H1 (cell line): ENCODE data around the gene PCDH18. TPM values are rescaled to one million over a fixed set of nuclear protein-coding genes. Genes with fewer than 3 reads are reported as not detected.

ENCODE experiments used
- CTCF ChIA-PET: fragments of 300-600 bp; sonication (Branson Sonifier 250); formaldehyde crosslinking; loops from one replicate; lab custom pipeline; 2021; ENCODE audit not compliant: partially characterized antibody; lab: Charles Lee
- POLR2A ChIA-PET: fragments of 300-600 bp; sonication (Branson Sonifier 250); formaldehyde crosslinking; loops from one replicate; lab custom pipeline; 2021; ENCODE audit warnings: inconsistent platforms; ENCODE audit not compliant: partially characterized antibody; lab: Charles Lee
- DNase-seq, 2 experiments: peaks; one replicate each; pipeline versions ENCODE4 v3.0.0 to v3.0.0-alpha.2; 2010 to 2022; ENCODE audit warnings: low spot score in 2 of 2, low read depth in 1 of 2, mixed read lengths in 1 of 2
- FAIRE-seq: peaks from 2 replicates; lab custom pipeline; 2011; peaks lifted over from hg19 to GRCh38; lab: Jason Lieb, UNC
- H2AFZ ChIP-seq: 2 replicates; pipeline ENCODE4 v1.8.1; 2012; ENCODE audit warnings: low read length, inconsistent platforms
- H2AK5ac ChIP-seq: 2 replicates; pipeline ENCODE4 v1.6.1; 2013; ENCODE audit warnings: low read depth, low read length
- H2BK120ac ChIP-seq: replicated peaks from 2 replicates; pipeline ENCODE3; 2013; ENCODE audit warnings: low read depth, low read length, inconsistent platforms
- H2BK12ac ChIP-seq: 2 replicates; pipeline ENCODE4 v1.6.1; 2013; ENCODE audit warnings: low read depth, low read length
- H2BK15ac ChIP-seq: 2 replicates; pipeline ENCODE4 v1.6.1; 2013; ENCODE audit warnings: low read length
- H2BK20ac ChIP-seq: 2 replicates; pipeline ENCODE4 v1.6.1; 2013; ENCODE audit warnings: low read length
- H2BK5ac ChIP-seq: 2 replicates; pipeline ENCODE4 v1.6.1; 2013; ENCODE audit warnings: low read depth, low read length
- H3K14ac ChIP-seq: 2 replicates; pipeline ENCODE4 v1.6.1; 2013; ENCODE audit warnings: inconsistent platforms; ENCODE audit not compliant: insufficient read length
- H3K18ac ChIP-seq: 2 replicates; pipeline ENCODE4 v1.6.1; 2013; ENCODE audit warnings: low read length; ENCODE audit errors: extremely low read depth
- H3K23ac ChIP-seq: 2 replicates; pipeline ENCODE4 v1.6.1; 2013; ENCODE audit warnings: inconsistent platforms; ENCODE audit not compliant: insufficient read length
- H3K23me2 ChIP-seq: 2 replicates; pipeline ENCODE4 v1.6.1; 2013; ENCODE audit warnings: low read depth, low read length
- H3K27ac ChIP-seq: 2 replicates; pipeline ENCODE4 v1.6.1; 2011; ENCODE audit warnings: low read depth, low read length, inconsistent platforms
- H3K27me3 ChIP-seq, 4 experiments: replicated peaks in 1 of 4; 1 replicate in 1 of 4; 2 replicates in 3 of 4; pipeline versions ENCODE4 v1.6.1 to v1.8.1; 2011 to 2013; ENCODE audit warnings: low read length in 3 of 4, mild to moderate bottlenecking in 3 of 4, inconsistent platforms in 2 of 4, mixed read lengths in 2 of 4, moderate library complexity in 1 of 4; ENCODE audit not compliant: control insufficient read depth in 3 of 4, insufficient read depth in 3 of 4; ENCODE audit errors: extremely low read depth in 1 of 4
- H3K36me3 ChIP-seq, 4 experiments: 2 replicates each; pipeline versions ENCODE4 v1.6.1 to v1.8.1; 2011 to 2013; ENCODE audit warnings: mild to moderate bottlenecking in 4 of 4, low read length in 3 of 4, moderate library complexity in 2 of 4, control low read depth in 1 of 4, inconsistent platforms in 1 of 4; ENCODE audit not compliant: insufficient read depth in 4 of 4, control insufficient read depth in 2 of 4
- H3K4ac ChIP-seq: replicated peaks from 2 replicates; pipeline ENCODE3; 2013; ENCODE audit warnings: low read length, low read depth, mixed read lengths, inconsistent platforms; ENCODE audit not compliant: insufficient read length
- H3K4me1 ChIP-seq, 4 experiments: replicated peaks in 1 of 4; 1 replicate in 1 of 4; 2 replicates in 3 of 4; pipeline versions ENCODE4 v1.6.1 to v1.8.1; 2011 to 2013; ENCODE audit warnings: low read length in 3 of 4, inconsistent platforms in 2 of 4, mixed read lengths in 1 of 4; ENCODE audit not compliant: insufficient read depth in 4 of 4, control insufficient read depth in 3 of 4
- H3K4me2 ChIP-seq, 2 experiments: 2 replicates each; pipeline versions ENCODE4 v1.6.1 to v1.8.1; 2011 to 2013; ENCODE audit warnings: low read depth in 2 of 2, low read length in 2 of 2, control low read depth in 1 of 2, inconsistent platforms in 1 of 2, mild to moderate bottlenecking in 1 of 2; ENCODE audit not compliant: insufficient read depth in 1 of 2
- H3K4me3 ChIP-seq, 4 experiments: fragments of 200-600, 300-600 bp in 1 of 4; sonication (generic), shearing (Covaris generic), sonication (Bioruptor Twin) in 1 of 4; 2 replicates each; pipeline versions ENCODE4 v1.5.1 to v1.8.1; 2011 to 2016; ENCODE audit warnings: low read length in 4 of 4, low read depth in 3 of 4, control low read depth in 2 of 4, inconsistent platforms in 2 of 4, mild to moderate bottlenecking in 2 of 4, mixed read lengths in 1 of 4, moderate library complexity in 1 of 4; ENCODE audit not compliant: insufficient read depth in 2 of 4; ENCODE audit errors: extremely low read depth in 1 of 4
- H3K56ac ChIP-seq: replicated peaks from 2 replicates; pipeline ENCODE3; 2013; ENCODE audit warnings: low read depth, mild to moderate bottlenecking, mixed read lengths, low read length, inconsistent platforms; ENCODE audit not compliant: insufficient read length
- H3K79me1 ChIP-seq: 2 replicates; pipeline ENCODE4 v1.6.1; 2013; ENCODE audit warnings: low read depth, low read length, control low read depth
- H3K79me2 ChIP-seq, 2 experiments: 2 replicates each; pipeline versions ENCODE4 v1.6.1 to v1.8.1; 2012 to 2013; ENCODE audit warnings: low read length in 2 of 2, mild to moderate bottlenecking in 2 of 2, inconsistent platforms in 1 of 2; ENCODE audit not compliant: insufficient read depth in 2 of 2, control insufficient read depth in 1 of 2
- H3K9ac ChIP-seq, 4 experiments: replicated peaks in 1 of 4; 1 replicate in 1 of 4; 2 replicates in 3 of 4; pipeline versions ENCODE4 v1.6.1 to v1.8.1; 2011 to 2013; ENCODE audit warnings: low read depth in 3 of 4, low read length in 3 of 4, control low read depth in 2 of 4, mild to moderate bottlenecking in 2 of 4, moderate library complexity in 2 of 4, inconsistent platforms in 1 of 4; ENCODE audit errors: extremely low read depth in 1 of 4
- H3K9me3 ChIP-seq, 2 experiments: 2 replicates each; pipeline versions ENCODE4 v1.6.1 to v1.8.1; 2012 to 2013; ENCODE audit warnings: mild to moderate bottlenecking in 2 of 2, moderate library complexity in 2 of 2, control low read depth in 1 of 2, inconsistent platforms in 1 of 2, low read depth in 1 of 2, low read length in 1 of 2, mixed read lengths in 1 of 2; ENCODE audit not compliant: insufficient read depth in 2 of 2
- H4K20me1 ChIP-seq, 2 experiments: replicated peaks in 1 of 2; 2 replicates each; pipeline versions ENCODE3 to v1.8.1; 2011 to 2013; ENCODE audit warnings: inconsistent platforms in 2 of 2, low read length in 2 of 2, mild to moderate bottlenecking in 1 of 2; ENCODE audit not compliant: insufficient read depth in 2 of 2, control insufficient read depth in 1 of 2
- H4K5ac ChIP-seq: 2 replicates; pipeline ENCODE4 v1.6.1; 2013; ENCODE audit warnings: low read length, low read depth, mixed read lengths, inconsistent platforms; ENCODE audit not compliant: insufficient read length
- H4K8ac ChIP-seq: 2 replicates; pipeline ENCODE4 v1.8.0; 2013; ENCODE audit warnings: mild to moderate bottlenecking, moderate library complexity, low read length, inconsistent platforms; ENCODE audit not compliant: insufficient read depth; ENCODE audit errors: extremely low read depth
- H4K91ac ChIP-seq: replicated peaks from 2 replicates; pipeline ENCODE3; 2013; ENCODE audit warnings: low read length, mixed read lengths, inconsistent platforms; ENCODE audit not compliant: insufficient read length
- CREB1 ChIP-seq: IDR thresholded peaks from 2 replicates; pipeline ENCODE4 v1.6.1; 2012; ENCODE audit warnings: inconsistent platforms
- WGBS, 2 experiments: shearing (Covaris generic) in 1 of 2; methylation state at CpG; one replicate each; pipeline versions ENCODE4 v1.1.6 to v1.1.7; 2013 to 2015; ENCODE audit warnings: low lambda C conversion rate in 2 of 2, mixed read lengths in 2 of 2, inconsistent platforms in 1 of 2, low coverage in 1 of 2, missing lambda C conversion rate in 1 of 2; ENCODE audit not compliant: insufficient replicate concordance in 2 of 2, insufficient coverage in 1 of 2, insufficient read length in 1 of 2; ENCODE audit errors: extremely low coverage in 1 of 2, missing lambda C conversion rate in 1 of 2; 5-methylcytosine and 5-hydroxymethylcytosine counted together
- polyA plus RNA-seq, 7 experiments: library from polyadenylated mRNA; depleted of rRNA in 3 of 7; stranded (reverse) in 5 of 7; unstranded in 2 of 7; fragments of >200 nt in 5 of 7; fragments of 200-250 nt in 2 of 7; gene quantifications; 1 replicate in 5 of 7; 2 replicates in 1 of 7; 4 replicates in 1 of 7; pipeline versions ENCODE4 v1.2.1 to v1.2.3, GENCODE V29; 2011 to 2013; ENCODE audit warnings: missing spikeins in 2 of 7, mixed read lengths in 2 of 7
- total RNA-seq: library from RNA; stranded (reverse); fragmentation: NEBNext Ultra II Directional; extraction: Animal tissue kit (Norgen Biotek cat#: 25700); gene quantifications from 2 replicates; pipeline ENCODE4 v1.2.1, GENCODE V29; 2021

Gene PCDH18
- total and polyA plus RNA-seq, 2 of the 8 experiments (the other 6 are each of a cell fraction or from before 2014, with no cell fraction given) = 28.8 to 41.8 TPM

- H2BK5ac ChIP-seq = no peak overlapping the region
- H3K4me2 ChIP-seq = no peak overlapping the region
- H3K79me1 ChIP-seq = no peaks in the 10 kb centered on the region
- 0 out of 7 replicates have a peak, but pooled peaks cover 0 to 2% (median 0%) of the 10 kb centered on the region in 4 experiments for H3K4me1 ChIP-seq
- CTCF ChIA-PET = no interaction called here
- H3K36me3 ChIP-seq = no peaks in the 10 kb centered on the region
- no peak overlapping the region for H3K14ac ChIP-seq
- H3K4ac ChIP-seq = no peak overlapping the region
- no peak overlapping the region for H2AFZ ChIP-seq
- H4K5ac ChIP-seq = no peak overlapping the region
- FAIRE-seq = no peak
- H2BK12ac ChIP-seq = no peak overlapping the region
- POLR2A ChIA-PET = no interaction called here
- H3K23ac ChIP-seq = no peak overlapping the region
- H2BK20ac ChIP-seq = no peak overlapping the region
- H3K23me2 ChIP-seq = no peaks in the 10 kb centered on the region
- no peaks in the 10 kb centered on the region for H4K20me1 ChIP-seq
- no peak overlapping the region for H2AK5ac ChIP-seq
- DNase-seq = no peak
- no peak overlapping the region for H3K9ac ChIP-seq
- H3K27ac ChIP-seq = no peak overlapping the region
- WGBS, 2 experiments = 95% methylated on average over 1 of the region's 1 CpG; no CpG with 5 or more reads in 1 of the 2 experiments
- no peak overlapping the region for H3K18ac ChIP-seq
- no peak overlapping the region for H3K56ac ChIP-seq
- H4K8ac ChIP-seq = no peak overlapping the region
- H2BK15ac ChIP-seq = no peak overlapping the region
- no peaks in the 10 kb centered on the region for H3K9me3 ChIP-seq
- no peaks in the 10 kb centered on the region for H3K79me2 ChIP-seq
- no peak overlapping the region for H4K91ac ChIP-seq
- no peak overlapping the region for H2BK120ac ChIP-seq
- H3K4me3 ChIP-seq = no peak overlapping the region
- peaks cover 0 to 1% (median 0%) of the 10 kb centered on the region in 4 experiments; a peak in 1 of 7 replicates for H3K27me3 ChIP-seq
- TF ChIP-seq CREB1 = no peak
Measured at GRCh38 chr4:137559801-137560200, 27.5 kb upstream of the PCDH18 start.
